Upper lobe of left lung (tissue), 6 donors: Measurements from ENCODE around the gene CCDC9. TPM values are rescaled to one million over a fixed set of nuclear protein-coding genes. Genes with fewer than 3 reads are reported as not detected.
"Not testable (repeated sequence)": the region's sequence is repeated elsewhere in the genome, so short reads cannot be mapped to it uniquely, and the experiment has no call there.

Source experiments
- ATAC-seq, 2 donors: fragments of 200-7000 bp; cut with Tn5 transposase; one replicate each; pipeline ENCODE4 v1.9.1; 2022; ENCODE audit warnings: mild to moderate bottlenecking in 2 of 2, moderate library complexity in 2 of 2; ENCODE audit not compliant: low FRiP score in 2 of 2
- DNase-seq, 2 donors: peaks; one replicate each; pipeline ENCODE4 v3.0.0-alpha.2; 2019 to 2020
- H3K27ac ChIP-seq, 4 donors: fragments of 200-600 bp; sonication (generic); one replicate each; pipeline ENCODE4 v1.5.1; 2016 to 2019
- H3K27me3 ChIP-seq, 4 donors: fragments of 200-600 bp; sonication (generic); one replicate each; pipeline ENCODE4 v1.5.1; 2017 to 2019
- H3K36me3 ChIP-seq, 4 donors: fragments of 200-600 bp; sonication (generic); one replicate each; pipeline ENCODE4 v1.5.1; 2016 to 2019
- H3K4me1 ChIP-seq, 4 donors: fragments of 200-600 bp; sonication (generic); one replicate each; pipeline ENCODE4 v1.5.1; 2018 to 2019
- H3K4me3 ChIP-seq, 4 donors: fragments of 200-600 bp; sonication (generic); one replicate each; pipeline ENCODE4 v1.5.1; 2017 to 2019; ENCODE audit warnings: mild to moderate bottlenecking in 2 of 4, moderate library complexity in 1 of 4
- H3K9me3 ChIP-seq, 4 donors: fragments of 200-600 bp; sonication (generic); one replicate each; pipeline ENCODE4 v1.5.1; 2018 to 2019
- CTCF ChIP-seq, 6 experiments: fragments of 450-650 bp in 4 of 6; fragments of 200-600 bp in 2 of 6; sonication (generic) in 2 of 6; IDR thresholded peaks; one replicate each; pipeline ENCODE4 v1.5.1; 2016 to 2019; ENCODE audit warnings: antibody characterized with exemption in 6 of 6
- EP300 ChIP-seq, 4 donors: sonication (generic); formaldehyde crosslinking; IDR thresholded peaks; one replicate each; pipeline ENCODE4 v1.5.1; 2017; ENCODE audit warnings: antibody characterized with exemption in 4 of 4, control low read depth in 2 of 4
- POLR2A ChIP-seq, 4 donors: fragments of 450-650 bp; IDR thresholded peaks; one replicate each; pipeline ENCODE4 v1.5.1; 2016 to 2017; ENCODE audit warnings: antibody characterized with exemption in 4 of 4, mild to moderate bottlenecking in 2 of 4
- POLR2AphosphoS5 ChIP-seq, 2 donors: sonication (generic); formaldehyde crosslinking; IDR thresholded peaks; one replicate each; pipeline ENCODE4 v1.5.1; 2017; ENCODE audit warnings: antibody characterized with exemption in 2 of 2
- WGBS, 2 donors: methylation state at CpG; one replicate each; pipeline ENCODE4 v1.1.5; 2017 to 2018; 5-methylcytosine and 5-hydroxymethylcytosine counted together
- total RNA-seq, 6 donors: library from RNA; depleted of rRNA in 4 of 6; stranded (reverse); fragments of >200 nt in 4 of 6; gene quantifications; one replicate each; pipeline versions ENCODE4 v1.1.0 to v1.2.1, GENCODE V29; 2016 to 2021
- donor health status: DM: no; HTN: no; CAD: no; lungs with moderate emphysema.
- donor health status: DM: no; HTN: yes; CAD: no; lungs with severe emphysema.

CCDC9 gene
- total RNA-seq, 6 donors from 2014 or later = 18.2 to 91.1 (median 35.0) TPM

- Histone ChIP-seq H3K27ac (no peak overlapping the region), H3K27me3 (no peaks in the 10 kb centered on the region), H3K9me3 (no peaks in the 10 kb centered on the region), H3K4me1 (peaks cover 17 to 35% (median 20%) of the 10 kb centered on the region in 4 donors), H3K4me3 (no peak overlapping the region), H3K36me3 (no peaks in the 10 kb centered on the region)
- TF ChIP-seq POLR2A (IDR thresholded peaks at IDR 0.05) (no peak), CTCF (IDR thresholded peaks at IDR 0.05) (peak; percentile 82 to 95 (median 84))
- ATAC-seq = peak; percentile 52 to 61
- 34 to 35% methylated on average over 25 of the region's 25 CpGs for WGBS, 2 donors
- peak; percentile 82 to 94 for DNase-seq
Observed at GRCh38 chr19:47247308-47247990, 8.9 kb upstream of the CCDC9 start.

- H3K9me3 ChIP-seq, H3K4me3 ChIP-seq, H3K36me3 ChIP-seq, DNase-seq, ATAC-seq, H3K27ac ChIP-seq, H3K27me3 ChIP-seq: not testable (repeated sequence)
- H3K4me1 ChIP-seq = peaks cover 12 to 23% (median 13%) of the 10 kb centered on the region in 4 donors
- 77 to 94% methylated on average over 8 of the region's 8 CpGs for WGBS, 2 donors
Observed at GRCh38 chr19:47253016-47253415, 3.3 kb upstream of the CCDC9 start.

GRCh38 chr19:47253467-47253881, 2.9 kb upstream of the CCDC9 start:
- Histone ChIP-seq H3K27me3 (no peaks in the 10 kb centered on the region), H3K36me3 (peaks cover 0 to 2% (median 2%) of the 10 kb centered on the region in 4 donors), H3K4me3 (no peak overlapping the region), H3K9me3 (no peaks in the 10 kb centered on the region), H3K4me1 (peaks cover 17 to 27% (median 18%) of the 10 kb centered on the region in 4 donors), H3K27ac (no peak overlapping the region)
- no peak for TF ChIP-seq EP300 (IDR thresholded peaks at IDR 0.05)
- no peak for TF ChIP-seq POLR2AphosphoS5 (IDR thresholded peaks at IDR 0.05)
- ATAC-seq (no peak), DNase-seq (no peak)
- WGBS, 2 donors = 71 to 77% methylated on average over 3 of the region's 3 CpGs

GRCh38 chr19:47253970-47254369, 2.4 kb upstream of the CCDC9 start:
- peaks cover 0 to 7% (median 7%) of the 10 kb centered on the region in 4 donors for H3K36me3 ChIP-seq
- H3K27ac ChIP-seq = no peak overlapping the region
- H3K4me1 ChIP-seq = peaks cover 20 to 32% (median 22%) of the 10 kb centered on the region in 4 donors
- no peaks in the 10 kb centered on the region for H3K9me3 ChIP-seq
- DNase-seq (no peak), ATAC-seq (no peak)
- no peak overlapping the region for H3K4me3 ChIP-seq
- no peak for TF ChIP-seq CTCF (IDR thresholded peaks at IDR 0.05)
- no peak for TF ChIP-seq POLR2A (IDR thresholded peaks at IDR 0.05)
- TF ChIP-seq POLR2AphosphoS5 (IDR thresholded peaks at IDR 0.05) = no peak
- no peak for TF ChIP-seq EP300 (IDR thresholded peaks at IDR 0.05)
- 94% methylated on average over 5 of the region's 5 CpGs for WGBS, 2 donors
- H3K27me3 ChIP-seq = no peaks in the 10 kb centered on the region

- no peaks in the 10 kb centered on the region for H3K27me3 ChIP-seq
- peaks cover 9 to 35% (median 32%) of the 10 kb centered on the region in 4 donors for H3K36me3 ChIP-seq
- peak overlapping the region; percentile 90 to 97 (median 94) for H3K27ac ChIP-seq
- no peak for TF ChIP-seq EP300 (IDR thresholded peaks at IDR 0.05)
- TF ChIP-seq CTCF (IDR thresholded peaks at IDR 0.05) = no peak
- TF ChIP-seq POLR2AphosphoS5 (IDR thresholded peaks at IDR 0.05) = peak in 1 of 2 donors; percentile 9
- H3K4me1 ChIP-seq = peaks cover 23 to 44% (median 25%) of the 10 kb centered on the region in 4 donors
- DNase-seq (peak; percentile 100), ATAC-seq (peak; percentile 93 to 96)
- no peaks in the 10 kb centered on the region for H3K9me3 ChIP-seq
- peak overlapping the region; percentile 36 to 64 (median 54) for H3K4me3 ChIP-seq
- WGBS, 2 donors = 0% methylated on average over 16 to 25 of the region's 52 CpGs
Observed at GRCh38 chr19:47256693-47257410, 527 bp downstream of the CCDC9 start.
